Measurements from ENCODE around the gene EME1.
A peak's percentile ranks its signal among the peaks of the same experiment; 100 is the strongest.
"Not testable (repeated sequence)": the region's sequence is repeated elsewhere in the genome, so short reads cannot be mapped to it uniquely, and the experiment has no call there.

Gene EME1

DNA sequence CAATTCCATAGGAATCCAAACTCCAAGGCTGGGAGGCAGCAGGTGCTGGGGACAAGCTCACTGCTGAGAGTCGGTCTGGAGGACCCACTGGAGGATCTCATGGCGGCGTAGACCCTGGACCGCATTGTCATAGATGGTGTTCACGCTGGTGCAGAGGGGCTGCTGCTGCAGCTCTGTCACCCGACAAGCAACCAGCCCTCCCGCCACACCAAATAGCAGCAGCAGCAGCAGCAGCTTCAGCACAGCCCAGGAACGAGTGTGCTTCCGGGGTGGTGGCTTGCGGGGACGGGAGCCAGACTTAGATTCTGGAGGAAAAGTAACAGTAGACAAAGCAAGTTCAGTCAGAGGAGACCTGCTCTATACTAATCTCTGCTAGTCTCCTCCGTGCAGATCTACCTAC is 9.9 kb downstream of the EME1 start:
- DNase-seq (ENCODE audit: insufficient read length), result no peak
- FAIRE-seq, result no peak
- TF ChIP-seq POLR2AphosphoS5 (IDR thresholded peaks at IDR 0.05; ENCODE audit: low read depth, low read length), result no peak
- no peak for TF ChIP-seq POLR2A (IDR thresholded peaks at IDR 0.05; ENCODE audit: low read depth, low read length)
- TF ChIP-seq TAF1 (IDR thresholded peaks at IDR 0.05; ENCODE audit: borderline replicate concordance, low read depth, low read length), result no peak

DNA sequence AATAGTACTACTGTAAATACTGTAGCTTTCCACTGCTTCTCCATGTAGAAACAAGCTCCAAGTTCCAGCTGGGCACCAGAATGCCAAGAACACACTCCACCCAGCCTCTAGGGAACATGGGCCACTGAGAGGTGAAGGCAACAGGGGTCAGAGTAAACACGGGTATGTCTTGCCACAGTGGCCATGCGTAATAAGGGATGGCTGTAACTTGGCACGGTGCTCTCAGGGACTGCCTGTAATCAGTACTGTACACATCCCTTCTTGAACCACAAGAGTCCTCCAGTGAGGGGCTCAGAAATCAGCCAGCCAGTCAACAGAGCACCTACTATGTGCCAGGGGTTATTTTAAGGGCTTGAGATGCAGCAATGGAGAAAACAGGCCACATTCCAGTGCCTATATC is 13.5 kb downstream of the EME1 start:
- DNase-seq (ENCODE audit: insufficient read length) (no peak), FAIRE-seq (no peak)
- TF ChIP-seq POLR2A (IDR thresholded peaks at IDR 0.05; ENCODE audit: low read depth, low read length) (no peak), TAF1 (IDR thresholded peaks at IDR 0.05; ENCODE audit: borderline replicate concordance, low read depth, low read length) (no peak), POLR2AphosphoS5 (IDR thresholded peaks at IDR 0.05; ENCODE audit: low read depth, low read length) (no peak)

DNA sequence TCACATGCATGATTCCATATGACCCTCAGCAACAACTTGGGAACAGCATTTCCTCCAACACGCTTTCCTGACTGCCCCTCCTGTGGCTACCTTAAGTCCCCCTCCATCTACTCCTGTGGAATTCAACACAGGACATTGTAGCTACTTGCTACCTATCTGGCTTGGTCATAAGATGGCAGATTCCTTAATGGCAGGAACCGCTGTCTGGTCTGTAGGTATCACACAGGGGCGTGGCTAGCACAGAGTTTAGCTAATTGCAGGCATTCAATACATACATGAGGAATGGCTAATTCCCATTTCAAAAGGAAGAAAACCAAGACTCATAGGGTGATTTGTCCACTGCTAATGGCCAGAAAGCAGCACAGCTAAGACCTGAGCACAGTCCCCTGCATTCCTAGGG is 15.7 kb downstream of the EME1 start:
- no peak; the same call in 1 of the 2 replicates for TF ChIP-seq POLR2A (IDR thresholded peaks at IDR 0.05; ENCODE audit: low read depth, low read length)
- no peak for TF ChIP-seq TAF1 (IDR thresholded peaks at IDR 0.05; ENCODE audit: borderline replicate concordance, low read depth, low read length)
- TF ChIP-seq POLR2AphosphoS5 (IDR thresholded peaks at IDR 0.05; ENCODE audit: low read depth, low read length), result no peak
- DNase-seq (ENCODE audit: insufficient read length) (no peak), FAIRE-seq (no peak)

DNA sequence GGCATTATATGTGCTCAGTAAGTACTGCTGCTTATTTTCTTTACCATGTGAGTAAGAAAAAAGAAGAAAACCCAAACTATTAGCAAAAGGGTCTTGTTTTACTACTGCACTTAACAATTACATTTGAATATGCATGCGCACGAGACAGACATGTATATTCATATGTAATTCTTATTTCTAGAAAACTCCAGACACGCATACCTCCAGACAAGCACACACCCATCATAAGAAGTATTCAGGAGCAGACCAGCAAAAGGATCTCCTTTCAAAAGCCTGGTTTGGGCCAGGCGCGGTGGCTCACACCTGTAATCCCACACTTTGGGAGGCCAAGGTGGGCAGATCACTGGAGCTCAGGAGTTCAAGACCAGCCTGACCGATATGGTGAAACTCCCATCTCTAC is 16.5 kb downstream of the EME1 start:
- DNase-seq (ENCODE audit: insufficient read length) (no peak), FAIRE-seq (no peak)
- TF ChIP-seq TAF1 (IDR thresholded peaks at IDR 0.05; ENCODE audit: borderline replicate concordance, low read depth, low read length) (no peak), POLR2A (IDR thresholded peaks at IDR 0.05; ENCODE audit: low read depth, low read length) (no peak), POLR2AphosphoS5 (IDR thresholded peaks at IDR 0.05; ENCODE audit: low read depth, low read length) (no peak)

DNA sequence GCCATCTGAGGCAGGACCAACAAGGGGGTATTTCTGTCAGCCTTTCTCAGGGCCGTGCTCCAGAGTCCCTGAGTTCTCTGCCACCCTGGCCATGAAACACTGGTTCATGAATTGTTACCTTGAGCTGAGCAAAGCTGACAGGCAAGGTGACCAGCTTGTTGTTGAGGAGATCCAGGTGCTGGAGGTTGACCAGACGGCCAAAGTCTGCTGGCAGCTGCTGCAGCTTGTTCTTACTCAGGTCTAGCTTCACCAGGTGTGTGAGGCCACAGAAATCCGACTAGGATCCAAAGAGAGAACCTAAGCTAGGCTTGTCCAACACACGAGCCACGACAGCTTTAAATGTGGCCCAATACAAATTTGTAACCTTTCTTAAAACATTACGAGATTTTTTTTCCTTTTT is 19.6 kb downstream of the EME1 start:
- no peak for DNase-seq (ENCODE audit: insufficient read length)
- no peak for FAIRE-seq
- TF ChIP-seq POLR2A (IDR thresholded peaks at IDR 0.05; ENCODE audit: low read depth, low read length), result no peak
- no peak for TF ChIP-seq POLR2AphosphoS5 (IDR thresholded peaks at IDR 0.05; ENCODE audit: low read depth, low read length)
- TF ChIP-seq TAF1 (IDR thresholded peaks at IDR 0.05; ENCODE audit: borderline replicate concordance, low read depth, low read length), result no peak

DNA sequence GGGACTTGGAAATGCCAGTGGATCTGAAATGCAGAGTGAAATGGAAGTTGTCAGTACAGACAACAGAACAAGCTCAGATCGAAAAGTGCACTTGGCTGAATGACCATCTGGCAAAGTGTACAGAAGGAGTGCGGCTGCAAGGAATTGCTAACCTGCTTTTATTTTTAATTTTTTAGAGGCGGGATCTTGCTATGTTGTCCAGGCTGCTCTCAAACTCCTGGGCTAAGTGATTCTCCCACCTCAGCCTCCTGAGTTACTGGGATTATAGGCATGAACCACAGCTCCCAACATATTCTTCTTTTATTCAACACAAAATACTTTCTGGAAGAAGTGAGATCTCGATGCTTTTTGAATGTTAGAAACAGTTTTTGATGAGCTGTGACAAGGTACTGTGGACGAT is 20.7 kb downstream of the EME1 start:
- TF ChIP-seq POLR2A (IDR thresholded peaks at IDR 0.05; ENCODE audit: low read depth, low read length) (no peak), TAF1 (IDR thresholded peaks at IDR 0.05; ENCODE audit: borderline replicate concordance, low read depth, low read length) (no peak), POLR2AphosphoS5 (IDR thresholded peaks at IDR 0.05; ENCODE audit: low read depth, low read length) (no peak)
- DNase-seq (ENCODE audit: insufficient read length) (no peak), FAIRE-seq (no peak)

DNA sequence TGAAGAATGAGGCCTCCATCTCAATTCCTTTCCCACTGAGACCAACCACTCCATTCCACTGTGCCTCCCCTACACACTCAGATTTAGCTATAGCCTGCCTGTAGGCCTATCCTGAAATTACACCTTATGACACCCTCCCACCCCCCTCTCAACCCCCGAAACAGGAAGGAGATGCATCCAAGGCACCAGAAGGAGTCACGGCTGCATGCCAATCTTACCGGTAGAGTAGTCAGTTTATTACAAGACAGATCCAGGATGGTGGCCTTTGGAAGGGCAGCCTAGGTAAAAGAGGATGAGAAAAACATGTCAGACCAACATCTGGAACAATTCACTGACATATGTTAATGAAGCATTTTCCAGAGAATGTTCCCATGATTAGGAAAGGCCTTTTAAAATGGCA is 21.7 kb downstream of the EME1 start:
- FAIRE-seq (no peak), DNase-seq (ENCODE audit: insufficient read length) (no peak)
- no peak for TF ChIP-seq TAF1 (IDR thresholded peaks at IDR 0.05; ENCODE audit: borderline replicate concordance, low read depth, low read length)
- no peak for TF ChIP-seq POLR2AphosphoS5 (IDR thresholded peaks at IDR 0.05; ENCODE audit: low read depth, low read length)
- no peak for TF ChIP-seq POLR2A (IDR thresholded peaks at IDR 0.05; ENCODE audit: low read depth, low read length)

DNA sequence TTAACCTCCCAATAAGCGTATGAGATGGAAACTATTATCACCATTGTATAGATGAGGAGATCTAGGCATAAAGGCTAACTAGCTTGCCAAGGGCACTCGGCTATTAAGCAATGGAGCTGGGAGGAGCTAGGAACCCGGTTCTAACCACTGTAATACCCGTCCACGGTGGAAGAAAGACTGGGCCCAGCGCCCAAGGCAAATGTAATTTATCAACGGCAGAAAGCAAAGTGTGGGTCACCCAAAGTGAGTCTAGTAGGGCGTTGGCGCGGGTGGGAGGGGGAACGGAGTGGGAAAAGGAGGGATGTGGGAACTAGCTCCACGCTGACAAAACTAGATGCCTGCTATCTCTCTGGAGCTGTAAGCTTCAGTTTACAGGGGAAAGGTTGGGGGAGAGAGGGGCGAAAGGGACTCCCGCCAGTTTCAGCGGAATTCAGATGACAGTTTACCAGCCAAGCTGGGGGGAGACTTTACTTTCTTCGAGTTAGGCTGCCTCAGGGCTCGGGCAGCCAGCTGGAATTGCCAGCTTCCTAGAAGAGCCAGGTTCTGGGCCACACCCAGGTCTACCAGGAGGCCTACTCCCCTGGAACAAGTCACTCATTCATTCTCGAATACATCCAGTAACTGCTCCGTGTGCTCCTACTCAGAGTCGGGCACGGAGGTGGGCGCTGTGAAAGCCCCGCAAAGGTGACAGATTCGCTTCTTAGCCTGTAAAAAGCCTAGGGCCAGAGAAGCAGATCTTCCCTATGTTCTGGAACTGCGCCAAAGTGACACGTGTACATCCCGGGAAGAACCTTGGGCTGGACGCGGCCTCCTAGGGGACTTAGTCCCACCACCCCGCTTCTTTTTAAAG is 23.5 kb downstream of the EME1 start:
- no peak for FAIRE-seq
- no peak for DNase-seq (ENCODE audit: insufficient read length)

DNA sequence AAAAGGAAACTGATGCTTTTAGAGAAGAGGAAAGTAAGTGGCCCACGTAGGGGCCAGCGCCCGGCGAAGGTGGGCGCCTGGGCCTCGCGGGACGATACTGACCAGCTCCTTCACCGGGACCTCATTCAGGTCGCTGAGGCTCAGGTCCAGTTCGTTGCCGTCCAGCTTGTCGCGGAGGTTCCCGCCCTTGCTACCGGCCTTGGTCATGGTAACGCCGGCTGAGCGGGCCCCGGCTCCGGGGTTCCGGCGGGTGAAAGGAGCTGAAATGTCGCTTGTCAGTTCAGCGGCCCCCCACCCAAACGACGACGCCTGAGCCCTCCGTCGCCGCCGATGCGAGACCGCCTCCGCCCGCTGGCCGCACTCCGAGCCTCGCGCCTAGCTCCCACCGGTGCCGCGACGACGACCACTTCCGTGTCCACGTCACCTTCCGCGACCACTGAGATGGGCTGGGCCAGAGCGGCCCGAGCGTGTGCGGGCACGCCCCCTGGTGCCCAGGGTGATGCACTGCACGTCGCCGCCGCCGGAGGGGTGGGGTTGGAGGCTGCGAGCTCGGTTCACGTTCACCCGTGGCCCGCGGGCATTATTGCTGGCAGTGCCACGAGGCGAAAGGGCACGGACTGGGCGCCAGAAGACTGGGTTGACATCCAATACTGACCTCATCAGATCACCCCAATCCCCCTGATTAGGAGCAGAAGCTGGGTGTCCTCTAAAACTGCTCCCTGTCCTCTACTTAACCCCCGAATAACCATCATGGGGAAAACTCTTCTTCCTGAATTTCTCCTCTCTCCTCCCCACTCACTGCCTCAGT is 24.3 kb downstream of the EME1 start, which contains the start of gene LRRC59:
LRRC59 (minus strand) TSS at position 413 of the 808 bp plus-strand sequence; CDS start at position 207, 206 bp downstream.
- TF ChIP-seq POLR2AphosphoS5 (IDR thresholded peaks at IDR 0.05; ENCODE audit: low read depth, low read length), result peak; percentile 94
- peak; percentile 68; the same call in 1 of the 2 replicates for TF ChIP-seq TAF1 (IDR thresholded peaks at IDR 0.05; ENCODE audit: borderline replicate concordance, low read depth, low read length)
- TF ChIP-seq POLR2A (IDR thresholded peaks at IDR 0.05; ENCODE audit: low read depth, low read length), result peak; percentile 95
- FAIRE-seq (peak; percentile 99), DNase-seq (ENCODE audit: insufficient read length) (peak; percentile 89)

More for the DNA sequence above, 23.5 kb downstream of the EME1 start:
- TF ChIP-seq POLR2AphosphoS5 (IDR thresholded peaks at IDR 0.05; ENCODE audit: low read depth, low read length) (no peak), POLR2A (IDR thresholded peaks at IDR 0.05; ENCODE audit: low read depth, low read length) (no peak), TAF1 (IDR thresholded peaks at IDR 0.05; ENCODE audit: borderline replicate concordance, low read depth, low read length) (no peak)

DNA sequence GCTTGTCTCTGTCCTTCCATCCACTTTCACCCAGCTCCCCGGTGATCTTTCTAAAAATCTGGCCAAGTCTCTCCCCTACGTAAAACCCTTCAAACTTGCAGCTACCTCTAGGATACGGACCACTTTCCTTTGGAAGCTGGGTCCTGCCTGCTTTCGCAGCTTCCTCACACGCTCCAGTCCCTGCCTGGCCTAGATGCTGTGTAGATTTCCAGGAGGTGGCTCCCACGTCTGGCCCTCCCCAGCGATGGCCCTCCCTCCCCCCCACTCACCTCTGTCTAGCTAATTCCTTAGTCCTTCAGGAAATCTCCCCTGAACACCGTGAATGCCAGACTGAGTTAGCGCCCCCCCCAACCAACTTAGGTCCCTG is 24.9 kb downstream of the EME1 start:
- DNase-seq (ENCODE audit: insufficient read length), result no peak
- FAIRE-seq, result no peak
- TF ChIP-seq POLR2A (IDR thresholded peaks at IDR 0.05; ENCODE audit: low read depth, low read length) (no peak), TAF1 (IDR thresholded peaks at IDR 0.05; ENCODE audit: borderline replicate concordance, low read depth, low read length) (no peak), POLR2AphosphoS5 (IDR thresholded peaks at IDR 0.05; ENCODE audit: low read depth, low read length) (no peak)

DNA sequence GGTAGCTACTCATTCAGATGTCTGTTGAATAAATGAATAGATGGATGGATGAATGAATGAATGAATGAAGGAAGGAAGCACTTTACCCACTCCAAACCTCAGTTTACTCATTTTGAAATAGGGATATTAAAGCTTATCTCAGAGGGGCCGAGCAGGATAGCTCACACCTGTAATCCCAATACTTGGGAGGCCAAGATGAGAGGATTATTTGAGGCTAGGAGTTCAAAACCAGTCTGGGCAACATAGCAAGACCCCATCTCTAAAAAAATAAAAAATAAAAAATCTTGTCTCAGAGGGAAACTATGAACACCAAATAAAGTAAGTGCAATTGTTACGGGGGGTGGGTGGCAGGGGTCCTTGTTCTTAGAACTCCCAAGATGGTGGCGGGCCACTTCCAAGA is 25.6 kb downstream of the EME1 start:
- DNase-seq (ENCODE audit: insufficient read length); FAIRE-seq: not testable (repeated sequence)

DNA sequence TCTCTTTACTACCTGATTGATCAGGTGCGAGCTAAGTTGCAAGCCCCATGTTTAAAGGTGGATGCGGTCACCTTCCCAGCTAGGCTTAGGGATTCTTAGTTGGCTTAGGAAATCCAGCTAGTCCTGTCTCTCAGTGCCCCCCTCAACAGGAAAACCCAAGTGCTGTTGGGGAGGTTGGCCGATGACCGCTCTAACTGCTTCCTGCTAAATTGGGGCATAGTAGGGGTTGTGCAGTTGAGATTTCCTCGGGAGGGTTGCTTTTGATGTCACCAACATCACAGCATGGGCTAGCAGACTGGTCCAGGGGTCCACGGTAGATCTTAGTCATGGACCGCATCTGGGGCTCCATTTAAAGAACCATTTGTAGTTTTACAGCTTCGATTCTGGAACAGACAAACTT is 26.6 kb downstream of the EME1 start:
- not testable (repeated sequence) for DNase-seq (ENCODE audit: insufficient read length); FAIRE-seq

DNA sequence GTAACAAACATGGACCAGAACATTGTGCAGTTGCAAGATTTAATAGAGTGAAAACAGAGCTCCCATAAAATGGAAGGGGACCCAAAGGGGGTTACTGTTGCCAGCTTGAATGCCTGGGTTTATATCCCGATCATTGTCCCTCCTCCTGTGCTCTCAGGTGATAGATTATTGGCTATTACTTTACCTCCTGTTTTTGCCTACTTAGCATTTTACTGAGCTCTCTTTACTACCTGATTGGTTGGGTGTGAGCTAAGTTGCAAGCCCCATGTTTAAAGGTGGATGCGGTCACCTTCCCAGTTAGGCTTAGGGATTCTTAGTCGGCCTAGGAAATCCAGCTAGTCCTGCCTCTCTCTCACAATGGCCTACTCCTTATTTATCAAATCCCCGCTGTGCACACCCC is 32.3 kb downstream of the EME1 start:
- not testable (repeated sequence) for DNase-seq (ENCODE audit: insufficient read length); FAIRE-seq

All from GM12892 (cell line).